Measurements from ENCODE around the gene ST3GAL5.

The ST3GAL5 gene

GRCh38 chr2:85790032-85790431 is 98.8 kb downstream of the ST3GAL5 start:
- DNase-seq (ENCODE audit: low read depth), result no peak

- no peak for DNase-seq (ENCODE audit: low read depth)
Measured at GRCh38 chr2:85789271-85789670, 99.5 kb downstream of the ST3GAL5 start.

GRCh38 chr2:85788603-85789002 is 100.2 kb downstream of the ST3GAL5 start:
- no peak for DNase-seq (ENCODE audit: low read depth)

GRCh38 chr2:85787981-85788340 is 100.8 kb downstream of the ST3GAL5 start:
- no peak for DNase-seq (ENCODE audit: low read depth)

GRCh38 chr2:85787282-85787980 is 101.4 kb downstream of the ST3GAL5 start:
- DNase-seq (ENCODE audit: low read depth), result no peak
